Measurements from ENCODE around the gene C5orf47.

C5orf47 gene

GRCh38 chr5:173962436-173962972, 26.5 kb upstream of the C5orf47 start:
- no peak overlapping the region for H3K14ac ChIP-seq (ENCODE audit: low read length)
- H2AFZ ChIP-seq (ENCODE audit: insufficient read depth, low read length, poor library complexity): no peak overlapping the region
- no peaks in the 10 kb centered on the region for H3K79me2 ChIP-seq (ENCODE audit: control insufficient read depth, insufficient read depth, low read length, poor library complexity)
- no CpG with 5 or more reads among the region's 3 CpGs for WGBS (ENCODE audit: extremely low coverage, insufficient coverage, insufficient read length)
- no peak overlapping the region for H2AK5ac ChIP-seq (ENCODE audit: low read length)
- no peak overlapping the region for H3K4ac ChIP-seq (ENCODE audit: low read depth, low read length)
- no peak for DNase-seq
- no peak overlapping the region for H4K91ac ChIP-seq (ENCODE audit: low read depth, low read length)
- no peak overlapping the region for H3K27ac ChIP-seq (ENCODE audit: low read depth, low read length)
- no peak overlapping the region for H3K4me3 ChIP-seq (ENCODE audit: low read depth, low read length)
- H2BK12ac ChIP-seq (ENCODE audit: low read length): no peak overlapping the region
- H3K27me3 ChIP-seq (ENCODE audit: insufficient read depth, low read length): no peaks in the 10 kb centered on the region
- H4K8ac ChIP-seq (ENCODE audit: low read depth, low read length): no peak overlapping the region
- H2BK5ac ChIP-seq (ENCODE audit: low read depth, low read length, poor library complexity): no peak overlapping the region
- no peak overlapping the region for H4K12ac ChIP-seq (ENCODE audit: low read depth, low read length)
- H3K4me1 ChIP-seq (ENCODE audit: control insufficient read depth in 1 of 2, insufficient read depth in 2 of 2, low read length in 2 of 2): peaks cover 0 to 4% of the 10 kb centered on the region in 2 experiments
- H3K23ac ChIP-seq (ENCODE audit: low read length): no peak overlapping the region
- no peak overlapping the region for H3K18ac ChIP-seq (ENCODE audit: low read length)
- no peaks in the 10 kb centered on the region for H3K9me3 ChIP-seq (ENCODE audit: insufficient read depth, low read depth, low read length)
- no peak overlapping the region for H2BK120ac ChIP-seq (ENCODE audit: insufficient read depth, low read length, poor library complexity)
- H3K79me1 ChIP-seq (ENCODE audit: low read length): no peaks in the 10 kb centered on the region
- H3K9ac ChIP-seq (ENCODE audit: low read length): no peak overlapping the region
- no peak overlapping the region for H3K4me2 ChIP-seq (ENCODE audit: low read length)
- H3K36me3 ChIP-seq (ENCODE audit: control insufficient read depth in 1 of 2, insufficient read depth in 2 of 2, low read length in 2 of 2): peaks cover 0 to 5% of the 10 kb centered on the region in 2 experiments

- Histone ChIP-seq H3K27me3 (ENCODE audit: insufficient read depth, low read length) (no peaks in the 10 kb centered on the region), H3K23ac (ENCODE audit: low read length) (no peak overlapping the region), H3K79me1 (ENCODE audit: low read length) (no peaks in the 10 kb centered on the region), H3K27ac (ENCODE audit: low read depth, low read length) (no peak overlapping the region), H4K8ac (ENCODE audit: low read depth, low read length) (no peak overlapping the region), H2AFZ (ENCODE audit: insufficient read depth, low read length, poor library complexity) (no peak overlapping the region), H3K4ac (ENCODE audit: low read depth, low read length) (no peak overlapping the region), H2BK120ac (ENCODE audit: insufficient read depth, low read length, poor library complexity) (no peak overlapping the region), H3K9me3 (ENCODE audit: insufficient read depth, low read depth, low read length) (no peaks in the 10 kb centered on the region), H3K36me3 (ENCODE audit: control insufficient read depth in 1 of 2, insufficient read depth in 2 of 2, low read length in 2 of 2) (peaks cover 0 to 2% of the 10 kb centered on the region in 2 experiments), H4K91ac (ENCODE audit: low read depth, low read length) (no peak overlapping the region), H2BK5ac (ENCODE audit: low read depth, low read length, poor library complexity) (no peak overlapping the region), H3K79me2 (ENCODE audit: control insufficient read depth, insufficient read depth, low read length, poor library complexity) (no peaks in the 10 kb centered on the region), H4K12ac (ENCODE audit: low read depth, low read length) (no peak overlapping the region), H3K14ac (ENCODE audit: low read length) (no peak overlapping the region), H3K4me1 (ENCODE audit: control insufficient read depth in 1 of 2, insufficient read depth in 2 of 2, low read length in 2 of 2) (peaks cover 0 to 4% of the 10 kb centered on the region in 2 experiments), H3K9ac (ENCODE audit: low read length) (no peak overlapping the region), H2AK5ac (ENCODE audit: low read length) (no peak overlapping the region), H3K18ac (ENCODE audit: low read length) (no peak overlapping the region), H2BK12ac (ENCODE audit: low read length) (no peak overlapping the region), H3K4me2 (ENCODE audit: low read length) (no peak overlapping the region), H3K4me3 (ENCODE audit: low read depth, low read length) (no peak overlapping the region)
- no CpG with 5 or more reads among the region's 10 CpGs for WGBS (ENCODE audit: extremely low coverage, insufficient coverage, insufficient read length)
- DNase-seq: peak in 1 of 2 donors; percentile 12
Observed at GRCh38 chr5:173963182-173963838, 25.7 kb upstream of the C5orf47 start.

- Histone ChIP-seq H3K9me3 (ENCODE audit: insufficient read depth, low read depth, low read length) (no peaks in the 10 kb centered on the region), H3K79me2 (ENCODE audit: control insufficient read depth, insufficient read depth, low read length, poor library complexity) (no peaks in the 10 kb centered on the region), H4K91ac (ENCODE audit: low read depth, low read length) (no peak overlapping the region), H3K27ac (ENCODE audit: low read depth, low read length) (no peak overlapping the region), H3K4me3 (ENCODE audit: low read depth, low read length) (no peak overlapping the region), H2AFZ (ENCODE audit: insufficient read depth, low read length, poor library complexity) (no peak overlapping the region), H2BK120ac (ENCODE audit: insufficient read depth, low read length, poor library complexity) (no peak overlapping the region), H2AK5ac (ENCODE audit: low read length) (no peak overlapping the region), H3K36me3 (ENCODE audit: control insufficient read depth in 1 of 2, insufficient read depth in 2 of 2, low read length in 2 of 2) (peaks cover 0 to 2% of the 10 kb centered on the region in 2 experiments), H3K4me1 (ENCODE audit: control insufficient read depth in 1 of 2, insufficient read depth in 2 of 2, low read length in 2 of 2) (peaks cover 0 to 4% of the 10 kb centered on the region in 2 experiments), H3K18ac (ENCODE audit: low read length) (no peak overlapping the region), H2BK12ac (ENCODE audit: low read length) (no peak overlapping the region), H2BK5ac (ENCODE audit: low read depth, low read length, poor library complexity) (no peak overlapping the region), H3K79me1 (ENCODE audit: low read length) (no peaks in the 10 kb centered on the region), H3K4ac (ENCODE audit: low read depth, low read length) (no peak overlapping the region), H3K27me3 (ENCODE audit: insufficient read depth, low read length) (no peaks in the 10 kb centered on the region), H3K9ac (ENCODE audit: low read length) (no peak overlapping the region), H4K12ac (ENCODE audit: low read depth, low read length) (no peak overlapping the region), H3K14ac (ENCODE audit: low read length) (no peak overlapping the region), H3K4me2 (ENCODE audit: low read length) (no peak overlapping the region), H3K23ac (ENCODE audit: low read length) (no peak overlapping the region), H4K8ac (ENCODE audit: low read depth, low read length) (no peak overlapping the region)
- no CpG with 5 or more reads among the region's 19 CpGs for WGBS (ENCODE audit: extremely low coverage, insufficient coverage, insufficient read length)
- DNase-seq: no peak
Observed at GRCh38 chr5:173963867-173964441, 25.0 kb upstream of the C5orf47 start.

- Histone ChIP-seq H4K8ac (ENCODE audit: low read depth, low read length) (no peak overlapping the region), H2BK12ac (ENCODE audit: low read length) (no peak overlapping the region), H3K27ac (ENCODE audit: low read depth, low read length) (no peak overlapping the region), H2BK120ac (ENCODE audit: insufficient read depth, low read length, poor library complexity) (no peak overlapping the region), H3K4me2 (ENCODE audit: low read length) (no peak overlapping the region), H4K91ac (ENCODE audit: low read depth, low read length) (no peak overlapping the region), H3K79me1 (ENCODE audit: low read length) (no peaks in the 10 kb centered on the region), H3K14ac (ENCODE audit: low read length) (no peak overlapping the region), H3K4me1 (ENCODE audit: control insufficient read depth in 1 of 2, insufficient read depth in 2 of 2, low read length in 2 of 2) (peaks cover 4% of the 10 kb centered on the region in 2 experiments), H3K9me3 (ENCODE audit: insufficient read depth, low read depth, low read length) (no peaks in the 10 kb centered on the region), H3K79me2 (ENCODE audit: control insufficient read depth, insufficient read depth, low read length, poor library complexity) (no peaks in the 10 kb centered on the region), H3K23ac (ENCODE audit: low read length) (no peak overlapping the region), H2AFZ (ENCODE audit: insufficient read depth, low read length, poor library complexity) (no peak overlapping the region), H3K4ac (ENCODE audit: low read depth, low read length) (no peak overlapping the region), H3K9ac (ENCODE audit: low read length) (no peak overlapping the region), H2AK5ac (ENCODE audit: low read length) (no peak overlapping the region), H4K12ac (ENCODE audit: low read depth, low read length) (no peak overlapping the region), H3K27me3 (ENCODE audit: insufficient read depth, low read length) (no peaks in the 10 kb centered on the region), H3K36me3 (ENCODE audit: control insufficient read depth in 1 of 2, insufficient read depth in 2 of 2, low read length in 2 of 2) (peaks cover 0 to 2% of the 10 kb centered on the region in 2 experiments), H2BK5ac (ENCODE audit: low read depth, low read length, poor library complexity) (no peak overlapping the region), H3K4me3 (ENCODE audit: low read depth, low read length) (no peak overlapping the region), H3K18ac (ENCODE audit: low read length) (no peak overlapping the region)
- DNase-seq: no peak
- WGBS (ENCODE audit: extremely low coverage, insufficient coverage, insufficient read length): no CpG with 5 or more reads among the region's 1 CpG
Observed at GRCh38 chr5:173964506-173964905, 24.5 kb upstream of the C5orf47 start.

Measured in trophoblast cell (in vitro differentiated cells and primary cell).